ENCODE results near the gene SNRPA.

GRCh38 chr19:40803857-40804782 is 53.1 kb downstream of the SNRPA start:
- TF ChIP-seq CTCF (IDR thresholded peaks at IDR 0.05; ENCODE audit: control extremely low read depth in 1 of 3, insufficient read depth in 1 of 3, low read depth in 1 of 3, low read length in 3 of 3), result no peak
- peak in 1 of 2 experiments; percentile 33; a peak in 1 of 3 replicates for TF ChIP-seq POLR2A (IDR thresholded peaks at IDR 0.05; ENCODE audit: control extremely low read depth in 1 of 2, low read depth in 2 of 2, low read length in 2 of 2)
- no peak for TF ChIP-seq ZNF274 (IDR thresholded peaks at IDR 0.05; ENCODE audit: borderline replicate concordance, extremely low read depth, low read length)
- no peak for TF ChIP-seq USF2 (IDR thresholded peaks at IDR 0.05; ENCODE audit: low read length)
- TF ChIP-seq RFX5 (IDR thresholded peaks at IDR 0.05; ENCODE audit: borderline replicate concordance, low read depth, low read length), result no peak
- no peak for TF ChIP-seq KDM1A (IDR thresholded peaks at IDR 0.05; ENCODE audit: borderline replicate concordance, low read length)
- TF ChIP-seq EZH2 (IDR thresholded peaks at IDR 0.05; ENCODE audit: low read depth, low read length, severe bottlenecking), result no peak
- no peak for TF ChIP-seq YY1 (IDR thresholded peaks at IDR 0.05; ENCODE audit: low read depth, low read length)
- TF ChIP-seq POLR2AphosphoS5 (IDR thresholded peaks at IDR 0.05; ENCODE audit: low read depth, low read length), result no peak; the same call in 1 of the 2 replicates
- no peak for TF ChIP-seq SP1 (IDR thresholded peaks at IDR 0.05; ENCODE audit: low read depth, low read length)
- TF ChIP-seq FOSL1 (IDR thresholded peaks at IDR 0.05; ENCODE audit: insufficient read depth, low read depth, low read length), result no peak
- TF ChIP-seq, protein P1, sequence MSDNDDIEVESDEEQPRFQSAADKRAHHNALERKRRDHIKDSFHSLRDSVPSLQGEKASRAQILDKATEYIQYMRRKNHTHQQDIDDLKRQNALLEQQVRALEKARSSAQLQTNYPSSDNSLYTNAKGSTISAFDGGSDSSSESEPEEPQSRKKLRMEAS (IDR thresholded peaks at IDR 0.05), result no peak

All from H1 (cell line).